KOPT-K1 (cell line): ENCODE data around the gene MAVS.

Experiments
- H3K27ac ChIP-seq: fragments of 200-600 bp; sonication (generic); 2 replicates; pipeline ENCODE4 v1.5.1; 2016; ENCODE audit warnings: antibody characterized with exemption, mild to moderate bottlenecking, low read depth, low read length; ENCODE audit not compliant: poor library complexity, severe bottlenecking
- H3K36me3 ChIP-seq: fragments of 200-600 bp; sonication (generic); 2 replicates; pipeline ENCODE4 v1.5.1; 2017; ENCODE audit warnings: antibody characterized with exemption, mild to moderate bottlenecking, low read length, moderate library complexity; ENCODE audit not compliant: insufficient read depth
- H3K9me3 ChIP-seq: fragments of 200-600 bp; sonication (generic); 2 replicates; pipeline ENCODE4 v1.5.1; 2017; ENCODE audit warnings: antibody characterized with exemption, low read length, mild to moderate bottlenecking; ENCODE audit not compliant: insufficient read depth, poor library complexity, severe bottlenecking

MAVS gene

DNA sequence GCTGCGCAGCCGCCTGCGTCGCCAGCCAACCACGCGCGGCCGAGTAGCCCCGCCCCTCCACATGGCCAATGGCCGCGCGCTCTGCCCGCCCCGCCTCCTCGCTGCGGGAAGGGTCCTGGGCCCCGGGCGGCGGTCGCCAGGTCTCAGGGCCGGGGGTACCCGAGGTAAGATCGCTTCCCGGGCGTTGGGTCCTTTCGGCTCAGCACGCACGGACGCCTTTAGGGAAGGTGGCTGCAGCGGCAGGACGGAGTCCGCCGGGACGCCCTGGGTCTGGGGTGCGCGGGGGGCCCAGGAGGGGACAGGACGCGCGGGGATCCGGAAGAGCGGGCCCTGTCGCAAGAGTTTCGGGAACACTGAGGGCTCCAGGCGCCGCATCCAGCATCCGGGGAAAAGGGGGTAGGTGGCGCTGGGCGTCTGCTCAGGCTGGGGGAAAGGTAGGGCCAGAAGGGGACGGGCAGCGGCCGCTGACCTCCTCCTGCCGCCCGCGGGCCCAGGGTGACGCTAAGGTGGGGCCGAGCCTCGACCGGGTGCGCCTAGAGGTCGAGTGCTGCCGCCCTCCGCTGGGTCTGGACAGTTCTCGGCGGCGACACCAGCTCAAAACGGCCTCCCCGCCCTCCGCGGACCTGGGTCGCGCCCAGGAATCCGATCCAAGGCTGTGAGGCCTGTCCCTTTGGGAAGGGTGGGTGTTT is at the start of gene MAVS:
Gene MAVS, plus strand, starts transcription at position 95 of the 689 bp plus-strand sequence. CDS start 7,791 bp downstream, outside the sequence.
- H3K9me3 ChIP-seq = no peaks in the 10 kb centered on the region
- H3K36me3 ChIP-seq = peaks cover 5% of the 10 kb centered on the region; the same call in 1 of the 2 replicates
- peak within 1 kb of the TSS; percentile 81 for H3K27ac ChIP-seq

GRCh38 chr20:3797226-3797545 is 49.4 kb upstream of the MAVS start:
- Histone ChIP-seq H3K27ac (peak overlapping the region; percentile 90), H3K36me3 (peaks cover 43% of the 10 kb centered on the region), H3K9me3 (no peaks in the 10 kb centered on the region)

DNA sequence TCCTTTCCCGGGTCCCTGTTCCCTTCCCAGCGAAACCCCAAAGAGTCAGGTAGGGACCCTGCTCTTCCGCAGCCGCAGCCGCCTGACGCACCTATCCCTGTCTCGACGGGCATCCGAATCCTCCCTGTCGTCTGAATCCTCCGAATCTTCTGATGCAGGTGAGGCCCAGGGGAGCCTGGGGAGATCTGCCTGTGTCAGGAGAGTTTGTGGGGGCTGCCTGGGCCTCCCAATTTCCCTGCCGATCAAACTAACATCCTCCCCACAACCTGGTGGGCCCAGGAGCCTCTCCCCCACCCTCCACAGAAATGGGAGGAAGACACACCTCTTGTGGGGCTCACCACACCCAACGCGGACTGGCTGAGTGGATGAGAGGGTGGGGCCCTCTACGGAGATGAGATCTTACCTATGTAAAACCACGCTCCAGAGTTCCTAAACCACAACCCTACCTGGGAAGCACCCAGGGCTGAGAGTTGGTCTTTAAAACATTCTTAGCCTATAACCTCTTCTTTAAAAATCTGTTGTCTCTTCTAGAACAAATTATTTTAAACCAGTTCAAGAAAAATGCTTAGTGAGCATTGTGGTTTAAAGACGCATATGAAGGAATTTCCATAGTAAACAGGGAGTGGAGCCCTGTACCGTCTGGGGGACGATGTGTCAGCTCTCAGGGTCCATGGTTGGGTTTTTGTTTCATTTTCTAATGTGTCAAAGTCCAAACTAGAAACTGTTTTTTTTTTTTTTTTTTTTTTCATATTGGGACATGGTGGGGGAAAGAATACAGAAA is 48.9 kb upstream of the MAVS start:
- Histone ChIP-seq H3K9me3 (no peaks in the 10 kb centered on the region), H3K36me3 (peaks cover 49% of the 10 kb centered on the region), H3K27ac (peak overlapping the region; percentile 90)

DNA sequence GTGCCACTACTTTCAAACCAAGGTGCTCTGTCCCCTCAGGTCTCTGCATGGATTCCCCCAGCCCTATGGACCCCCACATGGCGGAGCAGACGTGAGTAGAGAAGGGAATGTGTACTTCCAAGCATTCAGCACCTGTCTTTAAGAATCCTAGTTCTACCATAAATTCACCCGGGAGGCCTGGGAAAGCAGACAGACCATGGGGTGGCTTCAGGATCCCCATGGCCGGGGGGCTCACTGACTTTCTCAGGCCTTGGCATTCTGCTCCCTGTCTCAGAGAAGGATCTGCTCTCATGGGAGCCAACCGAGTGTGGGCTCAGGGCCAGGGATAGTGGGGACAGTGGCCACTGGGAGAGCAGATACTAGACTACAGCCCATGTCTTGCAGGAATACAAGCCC is 48.3 kb upstream of the MAVS start:
- H3K27ac ChIP-seq = peak overlapping the region; percentile 90
- H3K9me3 ChIP-seq = no peaks in the 10 kb centered on the region
- peaks cover 55% of the 10 kb centered on the region for H3K36me3 ChIP-seq

GRCh38 chr20:3798908-3799248 is 47.8 kb upstream of the MAVS start:
- Histone ChIP-seq H3K27ac (peak overlapping the region; percentile 90), H3K36me3 (peaks cover 60% of the 10 kb centered on the region), H3K9me3 (no peaks in the 10 kb centered on the region)

DNA sequence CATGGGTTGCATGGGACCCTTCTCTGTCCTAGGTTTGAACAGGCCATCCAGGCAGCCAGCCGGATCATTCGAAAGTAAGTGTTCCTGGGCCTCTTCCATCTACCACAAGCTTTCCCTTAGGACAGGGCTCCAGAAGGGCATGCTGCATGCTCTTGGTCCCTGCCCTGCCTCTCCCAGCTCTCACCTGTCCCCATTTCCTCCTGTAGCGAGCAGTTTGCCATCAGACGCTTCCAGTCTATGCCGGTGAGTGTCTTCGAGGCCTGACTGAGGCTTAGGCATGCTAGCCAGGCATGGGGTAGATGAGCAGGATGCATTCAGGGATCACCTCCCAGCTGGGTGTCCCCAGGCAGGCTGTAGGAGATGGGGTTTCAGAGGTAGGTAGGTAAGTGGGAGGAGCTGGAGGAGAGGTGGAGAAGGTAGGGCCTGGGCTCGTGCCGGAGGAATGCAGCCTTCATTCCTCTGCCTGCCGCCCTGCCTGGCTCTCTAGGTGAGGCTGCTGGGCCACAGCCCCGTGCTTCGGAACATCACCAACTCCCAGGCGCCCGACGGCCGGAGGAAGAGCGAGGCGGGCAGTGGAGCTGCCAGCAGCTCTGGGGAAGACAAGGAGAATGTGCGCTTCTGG is 46.3 kb upstream of the MAVS start:
- H3K36me3 ChIP-seq = peaks cover 75% of the 10 kb centered on the region
- no peaks in the 10 kb centered on the region for H3K9me3 ChIP-seq
- H3K27ac ChIP-seq = peak overlapping the region; percentile 90

DNA sequence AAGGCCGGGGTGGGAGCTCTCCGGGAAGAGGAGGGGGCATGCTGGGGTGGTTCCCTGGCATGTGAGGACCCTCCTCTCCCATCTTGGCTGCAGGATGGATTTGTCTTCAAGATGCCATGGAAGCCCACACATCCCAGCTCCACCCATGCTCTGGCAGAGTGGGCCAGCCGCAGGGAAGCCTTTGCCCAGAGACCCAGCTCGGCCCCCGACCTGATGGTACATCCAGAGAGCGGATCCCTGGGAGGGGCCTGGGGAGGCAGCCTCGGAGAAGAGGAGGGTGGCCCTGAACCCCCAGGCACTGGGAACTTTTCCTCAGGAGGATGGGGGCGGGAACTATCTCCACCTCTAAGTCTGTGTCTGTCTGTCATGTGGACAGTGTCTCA is 45.8 kb upstream of the MAVS start:
- no peak overlapping the region for H3K27ac ChIP-seq
- H3K9me3 ChIP-seq = no peaks in the 10 kb centered on the region

DNA sequence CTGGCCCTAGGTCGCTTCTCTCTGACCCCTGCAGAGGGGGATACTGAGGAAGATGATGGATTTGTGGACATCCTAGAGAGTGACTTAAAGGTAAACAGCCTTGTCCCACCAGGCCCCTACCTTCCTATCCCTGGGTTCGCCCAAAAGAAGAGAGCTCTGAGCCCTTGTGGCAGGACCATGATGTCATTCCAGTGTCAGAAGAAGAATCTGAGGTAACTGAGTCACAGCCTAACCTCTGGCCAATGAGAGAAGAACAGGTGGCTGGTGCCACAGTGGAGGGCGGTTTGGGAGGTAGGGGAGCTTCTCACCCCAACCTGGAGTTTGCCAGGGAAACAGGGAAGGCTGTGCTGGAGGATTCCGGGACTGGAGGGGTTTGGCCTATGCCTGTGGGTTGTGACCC is 45.3 kb upstream of the MAVS start:
- peak overlapping the region; percentile 3 for H3K27ac ChIP-seq
- peaks cover 85% of the 10 kb centered on the region for H3K36me3 ChIP-seq
- no peaks in the 10 kb centered on the region for H3K9me3 ChIP-seq

More for the DNA sequence above, 45.8 kb upstream of the MAVS start:
- peaks cover 80% of the 10 kb centered on the region for H3K36me3 ChIP-seq

DNA sequence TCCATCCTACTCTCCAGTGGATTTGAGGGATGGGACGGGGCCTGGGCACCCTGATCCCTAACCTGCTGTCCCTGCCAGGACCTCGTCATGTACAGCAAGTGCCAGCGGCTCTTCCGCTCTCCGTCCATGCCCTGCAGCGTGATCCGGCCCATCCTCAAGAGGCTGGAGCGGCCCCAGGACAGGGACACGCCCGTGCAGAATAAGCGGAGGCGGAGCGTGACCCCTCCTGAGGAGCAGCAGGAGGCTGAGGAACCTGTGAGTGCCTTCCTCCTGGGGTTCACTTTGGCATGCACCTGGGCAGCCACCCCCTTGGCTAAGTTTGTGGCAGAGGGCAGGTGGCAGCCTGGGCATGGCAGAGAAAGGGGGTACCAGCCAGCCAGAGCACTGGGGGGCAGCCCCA is 44.8 kb upstream of the MAVS start:
- H3K36me3 ChIP-seq = peaks cover 90% of the 10 kb centered on the region
- H3K9me3 ChIP-seq = no peaks in the 10 kb centered on the region
- no peak overlapping the region for H3K27ac ChIP-seq

- H3K36me3 ChIP-seq = peaks cover 90% of the 10 kb centered on the region
- H3K9me3 ChIP-seq = no peaks in the 10 kb centered on the region
- no peak overlapping the region for H3K27ac ChIP-seq
These were observed 44.0 kb upstream of the MAVS start for GRCh38 chr20:3802524-3803239.

GRCh38 chr20:3803289-3803688 is 43.3 kb upstream of the MAVS start:
- Histone ChIP-seq H3K36me3 (peaks cover 86% of the 10 kb centered on the region), H3K27ac (no peak overlapping the region), H3K9me3 (no peaks in the 10 kb centered on the region)

DNA sequence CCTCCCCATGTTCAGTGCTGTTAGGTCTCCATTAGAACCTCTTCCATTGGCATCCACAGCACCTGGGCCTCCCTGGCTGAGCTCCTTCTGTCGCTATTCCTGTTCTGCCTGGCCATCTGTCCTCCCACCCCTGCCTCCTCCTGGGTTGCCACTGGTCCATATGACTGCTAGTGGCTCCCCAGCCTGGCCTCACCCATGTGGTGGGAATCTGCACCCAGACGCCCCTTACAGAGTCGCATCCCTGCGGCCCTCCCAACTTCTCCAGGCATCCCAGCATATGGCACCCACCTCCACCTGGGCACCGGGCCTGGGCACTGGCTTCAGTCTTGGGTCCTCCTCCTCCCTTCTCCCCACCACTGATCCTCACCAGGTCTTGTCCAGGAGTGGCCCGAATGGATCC is 42.8 kb upstream of the MAVS start:
- Histone ChIP-seq H3K9me3 (no peaks in the 10 kb centered on the region), H3K27ac (no peak overlapping the region), H3K36me3 (peaks cover 80% of the 10 kb centered on the region)

GRCh38 chr20:3804254-3804751 is 42.3 kb upstream of the MAVS start:
- Histone ChIP-seq H3K36me3 (peaks cover 76% of the 10 kb centered on the region), H3K9me3 (no peaks in the 10 kb centered on the region), H3K27ac (no peak overlapping the region)

- H3K36me3 ChIP-seq = peaks cover 71% of the 10 kb centered on the region
- no peak overlapping the region for H3K27ac ChIP-seq
- no peaks in the 10 kb centered on the region for H3K9me3 ChIP-seq
These were observed 41.9 kb upstream of the MAVS start for GRCh38 chr20:3804781-3805180.

DNA sequence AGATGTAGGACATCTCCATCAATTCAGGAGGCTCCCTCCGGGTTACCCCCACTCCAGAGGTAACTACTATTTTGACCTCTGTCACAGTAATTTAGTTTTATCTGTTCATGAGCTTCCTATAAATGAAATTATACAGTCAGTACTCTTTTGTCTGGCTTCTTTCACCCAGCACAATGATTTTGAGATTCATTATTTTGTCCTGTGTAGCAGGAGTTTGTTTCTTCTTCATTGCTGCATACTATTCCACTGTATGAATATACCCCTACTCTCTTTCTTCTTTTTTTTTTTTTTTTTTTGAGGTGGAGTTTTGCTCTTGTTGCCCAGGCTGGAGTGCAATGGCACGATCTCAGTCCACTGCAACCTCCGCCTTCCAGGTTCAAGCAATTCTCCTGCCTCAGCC is 38.1 kb upstream of the MAVS start:
- Histone ChIP-seq H3K36me3 (peaks cover 33% of the 10 kb centered on the region), H3K27ac (no peak overlapping the region), H3K9me3 (no peaks in the 10 kb centered on the region)
